Activated CD4-positive, alpha-beta T cell treated with anti-CD3 and anti-CD28 coated beads, Interleukin-2, amount 50 U/mL, for 24 hours (primary cell): ENCODE measurements around the gene GNPTAB.

Experiments used
- DNase-seq, 2 donors: peaks; one replicate each; pipeline ENCODE4 v3.0.0-alpha.2; 2020; ENCODE audit warnings: low read depth in 1 of 2, low spot score in 1 of 2

GNPTAB gene

GRCh38 chr12:101697197-101697929, 133.4 kb downstream of the GNPTAB start, which contains the start of gene CHPT1:
TSS of gene CHPT1 (plus strand) at chr12:101697640. CDS start at chr12:101697862, 222 bp downstream.
- DNase-seq, result peak; percentile 22 to 26

GRCh38 chr12:101696251-101697196, 134.2 kb downstream of the GNPTAB start:
- no peak for DNase-seq

- DNase-seq, result no peak
These were observed 135.1 kb downstream of the GNPTAB start for GRCh38 chr12:101695706-101696105.
